PC-3 (cell line): Measurements from ENCODE around the gene TPRN.

ENCODE experiments used
- CTCF ChIP-seq: fragments of 300-600 bp; sonication (generic); conservative IDR thresholded peaks from 2 replicates; pipeline ENCODE4 v1.5.1; 2017; ENCODE audit warnings: antibody characterized with exemption, low read depth, mild to moderate bottlenecking, low read length
- EZH2 ChIP-seq: fragments of 300-600 bp; sonication (generic); IDR thresholded peaks from one replicate; pipeline ENCODE4 v1.6.1; 2017; ENCODE audit warnings: antibody characterized with exemption, mild to moderate bottlenecking, low read length; ENCODE audit not compliant: unreplicated experiment

- TF ChIP-seq CTCF (no peak), EZH2 (no peak)
These were observed 31.0 kb upstream of the TPRN start for GRCh38 chr9:137231372-137232039.
